Mammary epithelial cell (primary cell): ENCODE data around the gene BACH2.

ENCODE experiments used
- EZH2 ChIP-seq: IDR thresholded peaks from 2 replicates; pipeline ENCODE4 v1.6.1; 2012; ENCODE audit warnings: low read length, inconsistent platforms, borderline replicate concordance
- TF ChIP-seq, protein P1 (sequence below), 2 donors: IDR thresholded peaks in 1 of 2; conservative IDR thresholded peaks in 1 of 2; 2 replicates each; pipeline ENCODE4 v1.5.1; 2011 to 2012; ENCODE audit warnings: inconsistent platforms in 2 of 2, low read length in 2 of 2, mild to moderate bottlenecking in 2 of 2, control low read depth in 1 of 2, low read depth in 1 of 2; ENCODE audit not compliant: insufficient read depth in 1 of 2; ENCODE audit errors: extremely low read depth in 1 of 2

DNA sequence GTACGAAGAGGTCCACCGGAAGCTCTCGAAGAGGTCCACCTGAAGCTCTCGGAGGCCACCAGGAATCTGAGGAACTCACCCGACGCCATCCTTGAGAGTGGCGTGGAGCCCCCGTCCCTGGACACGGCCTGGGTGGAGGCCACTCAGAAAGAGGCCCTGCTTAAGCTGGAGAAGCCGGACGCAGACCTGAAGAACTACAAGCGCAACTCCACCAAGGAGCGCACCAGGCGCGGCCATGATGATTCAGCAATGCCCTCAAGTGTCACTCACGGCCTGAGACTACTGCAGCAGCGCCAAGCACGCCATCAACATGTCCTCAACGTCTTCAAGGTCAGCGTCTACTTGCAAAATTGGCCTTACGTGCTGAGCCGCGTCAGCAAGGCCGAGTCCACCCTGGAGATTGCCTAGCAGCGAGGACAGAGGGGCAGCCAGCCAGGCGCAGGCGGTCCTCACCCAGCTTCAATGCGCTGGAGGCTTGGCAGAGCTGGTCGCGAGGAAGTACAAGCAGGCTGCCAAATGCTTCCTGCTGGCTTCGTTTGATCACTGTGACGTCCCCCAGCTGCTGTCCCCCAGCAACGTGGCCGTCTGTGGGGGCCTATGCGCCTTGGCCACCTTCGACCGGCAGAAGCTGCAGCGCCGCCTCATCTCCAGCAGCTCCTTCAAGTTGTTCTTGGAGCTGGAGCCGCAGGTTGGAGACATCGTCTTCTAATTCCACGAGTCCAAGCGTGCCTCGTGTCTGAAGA, 410.1 kb downstream of the BACH2 start:
- TF ChIP-seq, protein P1, sequence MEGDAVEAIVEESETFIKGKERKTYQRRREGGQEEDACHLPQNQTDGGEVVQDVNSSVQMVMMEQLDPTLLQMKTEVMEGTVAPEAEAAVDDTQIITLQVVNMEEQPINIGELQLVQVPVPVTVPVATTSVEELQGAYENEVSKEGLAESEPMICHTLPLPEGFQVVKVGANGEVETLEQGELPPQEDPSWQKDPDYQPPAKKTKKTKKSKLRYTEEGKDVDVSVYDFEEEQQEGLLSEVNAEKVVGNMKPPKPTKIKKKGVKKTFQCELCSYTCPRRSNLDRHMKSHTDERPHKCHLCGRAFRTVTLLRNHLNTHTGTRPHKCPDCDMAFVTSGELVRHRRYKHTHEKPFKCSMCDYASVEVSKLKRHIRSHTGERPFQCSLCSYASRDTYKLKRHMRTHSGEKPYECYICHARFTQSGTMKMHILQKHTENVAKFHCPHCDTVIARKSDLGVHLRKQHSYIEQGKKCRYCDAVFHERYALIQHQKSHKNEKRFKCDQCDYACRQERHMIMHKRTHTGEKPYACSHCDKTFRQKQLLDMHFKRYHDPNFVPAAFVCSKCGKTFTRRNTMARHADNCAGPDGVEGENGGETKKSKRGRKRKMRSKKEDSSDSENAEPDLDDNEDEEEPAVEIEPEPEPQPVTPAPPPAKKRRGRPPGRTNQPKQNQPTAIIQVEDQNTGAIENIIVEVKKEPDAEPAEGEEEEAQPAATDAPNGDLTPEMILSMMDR (conservative IDR thresholded peaks at IDR 0.05 in 1 of 2, IDR thresholded peaks at IDR 0.05 in 1 of 2; ENCODE audit: extremely low read depth in 1 of 2, insufficient read depth in 1 of 2, low read depth in 1 of 2, low read length in 2 of 2), result no peak
- TF ChIP-seq EZH2, result no peak
